GM12873 (cell line): ENCODE measurements around the gene TAS2R60.

ENCODE experiments used
- TF ChIP-seq, protein P1 (sequence below): IDR thresholded peaks from 2 replicates; pipeline ENCODE4 v1.5.1; 2012; ENCODE audit warnings: low read depth, mild to moderate bottlenecking, moderate library complexity, low read length, control low read depth; ENCODE audit not compliant: insufficient read depth; ENCODE audit errors: missing control alignments

Gene TAS2R60

DNA sequence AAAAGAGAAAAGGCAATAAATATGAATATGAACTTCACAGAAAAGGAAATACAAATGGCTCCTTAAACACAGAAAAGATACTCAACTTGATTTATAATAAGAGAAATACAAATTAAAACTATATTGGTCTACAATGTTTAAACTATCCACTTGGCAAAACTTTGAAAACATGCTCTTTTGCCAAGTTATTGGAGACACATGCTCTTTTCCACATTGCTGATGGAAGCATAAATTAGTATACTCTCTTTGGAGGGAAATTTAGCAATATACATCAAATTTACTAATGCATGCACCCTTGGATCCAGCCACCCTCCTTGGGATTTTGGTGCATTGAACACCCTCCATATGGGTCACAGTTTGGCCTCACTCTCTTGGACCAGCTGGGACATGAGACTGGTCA is 7.9 kb downstream of the TAS2R60 start:
- TF ChIP-seq, protein P1, sequence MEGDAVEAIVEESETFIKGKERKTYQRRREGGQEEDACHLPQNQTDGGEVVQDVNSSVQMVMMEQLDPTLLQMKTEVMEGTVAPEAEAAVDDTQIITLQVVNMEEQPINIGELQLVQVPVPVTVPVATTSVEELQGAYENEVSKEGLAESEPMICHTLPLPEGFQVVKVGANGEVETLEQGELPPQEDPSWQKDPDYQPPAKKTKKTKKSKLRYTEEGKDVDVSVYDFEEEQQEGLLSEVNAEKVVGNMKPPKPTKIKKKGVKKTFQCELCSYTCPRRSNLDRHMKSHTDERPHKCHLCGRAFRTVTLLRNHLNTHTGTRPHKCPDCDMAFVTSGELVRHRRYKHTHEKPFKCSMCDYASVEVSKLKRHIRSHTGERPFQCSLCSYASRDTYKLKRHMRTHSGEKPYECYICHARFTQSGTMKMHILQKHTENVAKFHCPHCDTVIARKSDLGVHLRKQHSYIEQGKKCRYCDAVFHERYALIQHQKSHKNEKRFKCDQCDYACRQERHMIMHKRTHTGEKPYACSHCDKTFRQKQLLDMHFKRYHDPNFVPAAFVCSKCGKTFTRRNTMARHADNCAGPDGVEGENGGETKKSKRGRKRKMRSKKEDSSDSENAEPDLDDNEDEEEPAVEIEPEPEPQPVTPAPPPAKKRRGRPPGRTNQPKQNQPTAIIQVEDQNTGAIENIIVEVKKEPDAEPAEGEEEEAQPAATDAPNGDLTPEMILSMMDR, result no peak

DNA sequence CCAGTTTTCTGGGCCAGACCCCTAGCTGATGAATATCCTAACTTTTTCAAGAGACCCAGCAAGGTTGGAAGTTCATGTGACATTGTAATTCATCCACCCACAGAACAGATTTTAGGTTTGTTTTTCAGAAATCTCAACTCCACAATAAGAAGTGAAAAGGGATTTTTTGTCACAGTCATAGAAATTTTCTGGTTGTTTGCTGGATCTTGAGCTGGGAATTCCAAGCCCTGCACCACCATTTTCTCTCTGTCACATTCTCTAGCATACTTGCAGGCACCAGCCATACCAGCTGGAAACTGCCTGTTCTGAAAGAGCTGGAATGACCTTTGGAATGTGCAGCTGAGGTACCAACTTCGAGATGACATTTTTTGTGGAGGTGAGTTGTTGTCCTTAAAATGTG is 8.5 kb downstream of the TAS2R60 start:
- TF ChIP-seq, protein P1, result no peak

DNA sequence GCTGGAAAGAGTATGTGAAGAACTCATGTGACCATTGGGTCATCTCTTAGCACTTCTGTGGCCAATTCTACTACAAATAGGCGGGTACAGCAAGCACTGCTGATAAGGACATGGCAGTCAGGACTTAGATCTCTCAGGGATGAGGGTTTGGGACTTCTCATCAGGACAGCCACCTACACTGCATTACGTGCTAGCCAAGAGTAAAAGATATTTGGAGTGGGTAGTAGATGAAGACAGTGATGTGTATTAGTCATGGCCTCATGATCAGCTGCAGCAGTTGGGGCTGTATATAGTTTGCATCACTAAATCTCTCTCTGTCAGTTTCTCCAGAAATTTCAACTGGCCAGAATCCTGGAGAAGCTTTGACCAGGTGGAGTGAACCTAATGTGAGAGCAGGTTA is 9.2 kb downstream of the TAS2R60 start:
- TF ChIP-seq, protein P1, result no peak

DNA sequence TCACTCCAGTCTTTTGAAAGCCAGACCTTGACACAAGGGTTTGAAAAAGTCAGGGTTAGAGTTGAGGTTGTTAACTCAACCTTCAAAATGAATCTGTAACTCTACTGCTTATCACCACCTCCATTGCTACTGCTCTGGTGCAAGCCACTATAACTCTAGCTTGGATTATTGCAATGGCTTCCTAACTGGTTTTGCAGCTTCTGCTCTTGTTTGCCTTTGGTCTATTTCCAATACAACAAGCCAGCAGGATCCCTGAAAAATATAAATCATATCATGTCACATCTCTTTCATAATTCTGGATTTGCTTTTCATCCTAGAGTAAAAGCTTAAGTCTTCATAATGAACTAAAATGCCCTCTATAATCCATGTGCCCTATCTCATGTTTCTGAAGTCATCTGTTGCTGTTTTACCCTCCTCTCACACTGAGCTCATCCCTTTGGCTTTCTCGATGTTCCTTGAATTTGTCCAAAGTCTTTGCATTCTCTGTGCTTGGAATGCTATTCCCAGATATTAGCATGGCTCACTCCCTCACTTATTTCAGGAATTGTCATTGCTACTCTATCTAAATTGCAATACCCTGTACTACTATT is 10.9 kb downstream of the TAS2R60 start:
- TF ChIP-seq, protein P1, result no peak

DNA sequence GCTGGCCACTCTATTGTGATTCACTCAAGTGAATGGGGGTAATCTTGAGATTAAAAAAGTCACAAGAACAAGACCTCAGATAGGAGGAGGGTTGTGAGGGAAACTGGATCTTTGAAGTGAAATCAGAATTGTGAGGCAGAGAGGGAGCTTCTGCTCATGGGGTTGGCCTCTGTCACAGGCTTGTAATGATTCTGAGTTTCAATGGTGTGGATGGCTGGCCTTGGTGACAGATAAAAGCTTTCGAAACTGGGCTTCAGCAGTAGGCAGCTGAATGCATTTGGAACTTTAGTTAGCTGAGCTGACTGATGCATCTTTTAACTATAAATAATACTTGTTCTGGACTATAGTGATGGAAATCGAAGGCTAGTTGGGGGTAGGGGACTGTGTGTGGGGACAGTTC is 12.2 kb downstream of the TAS2R60 start:
- TF ChIP-seq, protein P1, result no peak

DNA sequence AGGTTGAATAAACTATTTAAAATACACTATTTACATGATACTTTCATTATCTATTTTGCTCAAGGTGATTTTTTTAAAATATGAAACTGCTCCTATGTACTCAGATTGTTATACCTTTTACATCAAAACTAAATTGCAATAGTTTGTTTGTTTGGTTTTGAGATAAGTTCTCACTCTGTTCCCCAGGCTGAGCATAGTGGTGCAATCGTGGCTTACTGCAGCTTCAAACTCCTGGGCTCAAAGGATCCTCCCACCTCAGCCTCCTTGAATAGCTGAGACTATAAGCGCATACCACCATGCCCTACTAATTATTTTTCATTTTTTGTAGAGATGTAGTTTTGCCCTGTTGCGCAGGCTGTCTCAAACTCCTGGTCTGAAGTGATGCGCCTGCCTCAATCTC is 12.7 kb downstream of the TAS2R60 start:
- TF ChIP-seq, protein P1, result no peak

DNA sequence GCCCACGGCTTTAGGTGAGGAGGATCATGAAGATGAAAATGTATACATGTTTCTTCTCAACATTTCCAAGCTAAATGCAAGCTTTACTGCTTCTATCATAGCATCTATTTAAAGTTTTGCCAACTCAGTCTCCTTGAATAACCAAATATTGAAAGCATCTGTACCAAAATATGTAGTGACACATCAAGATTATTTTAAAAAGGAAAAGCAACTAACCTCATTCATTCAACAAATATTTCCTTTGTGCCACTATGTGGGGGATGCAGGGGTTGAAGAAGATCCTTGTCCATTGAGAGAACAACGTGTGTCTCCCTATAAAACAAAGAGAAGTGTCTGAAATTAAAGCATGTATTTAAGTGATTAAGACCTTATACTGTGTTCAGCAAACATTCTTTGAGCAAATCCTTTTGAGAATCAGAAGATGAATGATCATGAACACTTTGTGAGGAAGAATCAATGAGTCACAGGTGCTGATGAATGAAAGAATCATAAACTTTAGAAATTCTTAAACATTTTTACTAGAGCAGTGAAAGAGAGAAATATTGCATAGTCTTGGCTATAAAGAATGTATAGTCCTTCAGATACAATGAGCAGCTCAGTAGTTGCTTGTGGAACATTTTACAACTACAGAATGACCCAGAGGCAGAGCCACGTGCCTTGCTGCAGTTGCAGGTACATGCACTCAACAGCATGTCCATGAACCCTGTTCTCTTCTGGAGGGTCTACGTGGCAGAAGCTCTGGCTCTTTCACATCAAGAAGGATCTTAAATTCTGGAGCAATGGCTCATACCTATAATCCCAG is 13.9 kb downstream of the TAS2R60 start:
- TF ChIP-seq, protein P1, result no peak
